GM19397 (cell line): ENCODE data around the gene NGFR.

ENCODE experiments used
- ATAC-seq: cut with Tn5 transposase; IDR thresholded peaks from one replicate; pipeline ENCODE4 v1.9.1; 2021; ENCODE audit warnings: mild to moderate bottlenecking, moderate library complexity; ENCODE audit not compliant: unreplicated experiment

NGFR gene

DNA sequence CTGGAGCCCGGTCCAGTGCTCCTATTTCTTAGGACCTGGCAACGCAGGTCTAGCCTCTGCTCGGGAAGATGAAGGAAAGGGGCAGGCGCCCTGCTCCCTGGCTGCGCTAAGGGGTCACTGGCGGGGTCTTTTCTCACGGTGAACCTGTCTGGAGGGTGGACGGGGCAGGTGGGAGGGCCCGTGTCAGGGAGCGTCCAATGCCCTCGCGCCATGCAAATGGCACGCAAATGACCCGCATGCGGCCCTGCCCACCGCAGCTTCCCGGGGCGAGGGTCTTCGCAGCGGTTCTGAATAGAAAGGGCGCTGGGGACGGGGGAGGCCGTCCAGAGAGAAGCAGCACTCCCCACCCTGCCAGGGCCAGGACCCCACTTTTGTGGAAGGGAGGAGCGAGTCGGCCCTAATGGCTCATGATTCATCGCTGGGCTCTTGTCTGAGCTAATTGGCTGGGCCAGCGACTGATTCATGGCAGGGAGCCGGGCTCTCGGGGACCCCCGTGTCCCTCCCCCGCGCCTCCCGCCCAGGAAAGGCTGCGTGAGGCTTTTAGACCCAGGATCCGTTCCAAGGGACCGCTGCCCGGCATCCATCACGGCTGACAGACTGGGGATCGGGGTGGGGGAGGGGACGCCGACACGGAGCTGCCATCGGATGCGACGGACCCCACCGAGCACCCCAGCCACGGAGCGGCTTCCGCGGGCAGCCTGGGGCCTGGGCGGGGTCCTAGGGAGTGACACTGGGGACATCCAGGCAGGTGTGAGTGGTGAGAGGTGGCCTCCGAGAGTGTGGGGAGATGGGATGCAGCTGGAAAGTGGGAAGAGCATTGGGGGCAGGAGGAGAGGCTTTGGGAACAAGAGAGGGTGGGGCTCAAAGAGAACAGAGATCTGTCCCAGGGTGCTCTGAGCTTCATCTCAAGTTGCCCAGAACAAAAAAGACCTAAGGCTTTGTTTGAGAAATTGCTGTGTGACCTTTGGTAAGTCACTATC lies 25.0 kb upstream of the NGFR start:
- no peak for ATAC-seq

DNA sequence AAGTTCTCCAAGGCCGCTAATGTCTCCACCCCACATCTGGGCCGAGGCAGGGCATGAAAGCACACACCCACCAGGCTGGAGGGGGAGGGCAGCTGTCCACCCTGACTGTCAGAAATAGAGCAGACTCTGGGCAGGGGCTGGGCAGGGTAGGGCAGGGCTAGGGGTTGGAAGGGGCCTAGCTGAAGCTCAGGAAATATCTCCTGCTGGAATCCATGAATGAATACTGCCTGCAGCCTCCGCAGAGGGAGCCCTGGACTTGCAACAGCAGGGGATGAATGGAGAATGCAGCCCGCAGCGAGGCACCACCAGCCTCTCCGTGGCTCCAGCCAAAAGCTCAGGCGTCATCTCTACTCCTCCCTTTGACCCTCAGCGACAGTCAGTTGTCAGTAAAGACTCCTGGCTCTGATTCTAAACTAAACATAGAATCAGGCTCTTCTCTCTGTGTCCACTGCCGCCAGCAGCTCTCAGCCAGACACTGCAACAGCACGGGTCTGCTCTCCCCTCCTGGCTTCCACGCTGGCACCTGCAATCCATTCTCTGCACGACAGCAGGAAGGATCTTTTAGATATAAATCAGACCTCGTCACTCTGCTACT lies 23.9 kb upstream of the NGFR start:
- ATAC-seq = no peak

DNA sequence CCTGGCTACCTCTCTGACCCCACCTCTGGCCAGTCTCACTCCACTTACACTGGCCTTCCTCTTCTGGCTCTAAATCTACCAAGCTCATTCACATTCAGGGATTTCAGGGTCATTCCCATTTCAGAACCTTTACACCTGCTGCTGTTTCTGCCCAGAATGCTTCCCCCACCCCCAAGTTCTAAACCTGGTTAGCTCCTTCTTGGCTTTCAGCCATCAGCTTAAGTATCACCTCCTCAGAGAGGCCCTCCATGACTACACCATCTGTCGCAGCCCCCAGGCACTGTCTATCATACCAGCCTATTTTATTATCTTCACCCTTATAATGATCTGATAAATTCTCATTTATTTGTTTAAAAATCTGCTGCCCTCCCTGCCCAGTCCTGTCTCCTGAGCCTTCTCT lies 23.3 kb upstream of the NGFR start:
- ATAC-seq = no peak

GRCh38 chr17:49472527-49472926 lies 22.6 kb upstream of the NGFR start:
- ATAC-seq = no peak

- ATAC-seq = no peak
Measured at GRCh38 chr17:49473900-49474751, 21.0 kb upstream of the NGFR start.

GRCh38 chr17:49477709-49478108 lies 17.4 kb upstream of the NGFR start:
- no peak for ATAC-seq

- no peak for ATAC-seq
Measured at GRCh38 chr17:49480836-49481615, 14.1 kb upstream of the NGFR start.

DNA sequence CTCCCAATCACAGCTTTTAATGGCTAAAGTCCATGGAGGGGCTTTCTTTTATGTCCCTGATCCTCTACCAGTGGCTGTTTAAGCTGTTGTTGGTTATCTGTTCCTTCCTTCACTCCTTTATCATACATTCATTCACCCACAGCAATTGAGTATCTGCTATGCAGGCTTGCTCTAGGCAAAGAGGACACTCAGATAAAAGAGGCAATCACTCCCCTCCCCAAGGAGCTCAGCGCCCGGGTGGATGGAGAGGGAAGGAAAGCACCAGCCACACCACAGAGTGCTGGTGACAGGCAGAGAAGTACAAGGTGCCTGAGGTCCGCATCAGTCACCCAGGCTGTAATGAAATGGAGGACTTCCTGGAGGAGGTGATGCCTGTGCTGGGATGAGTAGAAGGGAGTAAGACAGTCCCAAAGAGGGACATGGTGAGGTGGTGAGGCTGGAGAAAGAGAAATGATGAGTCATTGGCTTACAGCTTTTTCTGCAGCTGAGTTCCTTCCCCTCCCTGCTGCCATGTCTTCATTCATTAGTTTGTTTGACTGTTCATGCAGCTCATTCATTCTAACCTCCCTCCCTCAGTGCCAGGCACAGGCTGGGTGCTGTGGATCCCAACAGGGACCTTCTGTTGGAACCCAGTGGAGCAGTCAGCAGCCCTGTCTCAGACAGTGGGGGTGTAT lies 12.8 kb upstream of the NGFR start:
- no peak for ATAC-seq

GRCh38 chr17:49483599-49484509 lies 11.2 kb upstream of the NGFR start:
- no peak for ATAC-seq

- ATAC-seq = no peak
Measured at GRCh38 chr17:49484588-49484987, 10.5 kb upstream of the NGFR start.

DNA sequence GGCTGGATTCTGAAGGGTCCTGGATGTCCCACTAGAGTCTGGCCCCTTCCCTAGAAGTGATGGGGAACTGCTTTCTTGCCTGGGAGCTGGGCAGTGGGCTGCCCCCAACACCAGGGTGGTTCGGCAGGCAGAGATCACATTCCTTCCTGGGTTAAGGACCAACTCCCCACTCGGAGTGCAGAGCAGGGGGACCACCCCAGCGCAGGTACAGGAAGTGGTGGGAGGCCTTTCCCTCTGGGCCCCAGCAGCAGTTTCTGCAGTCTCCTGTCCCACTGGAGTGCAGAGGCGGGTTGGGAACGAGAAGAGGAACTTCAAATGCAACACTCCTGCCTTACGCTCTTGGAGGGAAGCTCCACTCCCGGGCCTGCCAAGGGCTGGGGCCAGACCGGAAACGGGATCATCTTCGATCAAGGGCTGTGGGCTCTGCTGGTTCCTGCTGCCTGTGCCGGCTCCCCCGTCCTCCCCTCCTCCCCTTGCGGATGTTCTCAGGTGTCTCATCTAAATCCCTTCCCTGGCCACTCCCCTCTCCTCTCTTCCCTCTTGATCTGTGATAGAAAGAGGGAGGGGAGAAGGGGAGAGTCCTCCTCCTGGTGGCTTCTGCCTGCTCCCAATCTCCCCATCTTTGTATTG lies 9.0 kb upstream of the NGFR start:
- ATAC-seq = no peak

DNA sequence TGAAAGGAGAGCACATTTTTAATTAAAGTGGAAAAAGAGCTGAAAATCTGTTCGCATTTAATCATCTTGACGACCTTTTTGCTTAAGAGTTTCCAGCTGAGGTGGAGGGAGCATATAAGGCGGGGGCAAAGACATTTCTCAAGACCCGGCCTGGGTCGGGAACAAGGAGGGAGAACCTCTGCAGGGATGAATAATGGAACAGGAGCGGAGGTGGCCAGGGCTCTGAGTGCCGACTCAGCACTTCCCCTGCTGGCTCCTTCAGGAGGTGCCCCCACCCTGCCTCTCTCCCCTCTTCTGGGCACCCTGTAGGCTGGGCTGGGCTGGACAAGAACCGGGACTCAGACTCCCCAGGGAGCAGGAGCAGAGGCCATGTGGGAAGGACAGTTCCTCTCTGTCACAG lies 7.9 kb upstream of the NGFR start:
- no peak for ATAC-seq

DNA sequence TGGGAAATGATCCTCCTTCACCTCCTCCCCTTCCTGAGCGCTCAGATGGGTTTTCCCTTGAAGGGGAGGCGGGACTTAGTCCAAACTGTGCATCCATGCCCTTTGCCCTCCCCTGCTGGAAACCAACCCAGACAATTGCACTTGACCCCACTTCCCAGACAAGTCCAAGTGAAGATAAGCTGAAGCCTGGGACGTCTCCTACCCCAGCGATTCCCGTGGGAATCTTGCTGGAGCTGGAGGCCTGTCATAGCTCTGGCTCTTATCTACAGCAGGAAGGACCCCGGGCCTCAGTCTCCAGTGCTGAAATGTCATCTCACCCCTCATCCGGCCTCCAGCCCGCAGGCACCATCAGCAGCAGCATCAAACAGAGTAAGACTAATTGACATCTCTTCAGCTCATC lies 6.5 kb upstream of the NGFR start:
- no peak for ATAC-seq

DNA sequence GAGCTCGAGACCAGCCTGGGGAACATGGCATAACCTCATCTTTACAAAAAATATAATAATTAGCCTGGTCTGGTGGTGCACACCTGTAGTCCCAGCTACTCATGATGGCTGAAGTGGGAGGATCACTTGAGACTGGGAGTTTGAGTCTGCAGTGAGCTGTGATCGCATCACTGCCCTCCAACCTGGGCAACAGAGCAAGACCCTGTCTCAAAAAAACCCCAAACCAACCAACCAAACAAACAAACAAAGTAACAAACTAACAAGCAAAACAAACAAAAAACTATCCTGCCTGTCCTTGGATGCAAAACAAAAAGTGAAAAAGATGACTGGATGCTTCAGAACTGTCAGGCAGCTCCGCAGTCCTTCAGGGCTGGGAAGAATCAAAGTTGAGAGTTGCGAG lies 5.7 kb upstream of the NGFR start:
- ATAC-seq = no peak

GRCh38 chr17:49490276-49490675 lies 4.8 kb upstream of the NGFR start:
- ATAC-seq = no peak

GRCh38 chr17:49491192-49491769 lies 3.8 kb upstream of the NGFR start:
- ATAC-seq = no peak

GRCh38 chr17:49494399-49494985 lies 601 bp upstream of the NGFR start:
- ATAC-seq = no peak

- ATAC-seq = no peak
Measured at GRCh38 chr17:49495842-49496182, 719 bp downstream of the NGFR start.
